ENCODE data around the gene EFNA4. TPM values are rescaled to one million over a fixed set of nuclear protein-coding genes. Genes with fewer than 3 reads are reported as not detected.

EFNA4 gene
- total RNA-seq, 1 donor from 2014 or later: 7.4 TPM

DNA sequence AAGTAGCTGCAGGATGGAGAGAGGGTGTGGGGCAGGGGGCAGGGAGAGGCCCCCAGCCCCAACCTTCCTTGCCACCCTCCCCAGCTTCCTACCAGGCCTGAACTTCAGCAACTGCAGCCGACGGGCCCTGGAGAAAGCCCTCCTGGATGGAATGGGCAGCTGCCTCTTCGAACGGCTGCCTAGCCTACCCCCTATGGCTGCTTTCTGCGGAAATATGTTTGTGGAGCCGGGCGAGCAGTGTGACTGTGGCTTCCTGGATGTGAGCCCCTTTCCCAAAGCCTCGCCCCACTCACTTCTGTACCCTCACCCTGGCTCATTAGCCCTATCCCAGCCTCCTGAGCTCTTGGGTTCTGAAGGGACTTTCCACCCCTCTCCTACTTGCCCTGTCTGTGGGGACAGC, 6.4 kb upstream of the EFNA4 start:
- TF ChIP-seq CTCF (IDR thresholded peaks at IDR 0.05): no peak
- H3K36me3 ChIP-seq: peaks cover 85% of the 10 kb centered on the region
- DNase-seq (no peak), ATAC-seq (no peak)
- H3K9me3 ChIP-seq: no peaks in the 10 kb centered on the region
- H3K27ac ChIP-seq: no peak overlapping the region
- H3K4me3 ChIP-seq: no peak overlapping the region
- no peaks in the 10 kb centered on the region for H3K27me3 ChIP-seq (ENCODE audit: low read depth)
- intact Hi-C loops (cut with DNase I): no loop called here
- H3K4me1 ChIP-seq: peaks cover 23% of the 10 kb centered on the region

DNA sequence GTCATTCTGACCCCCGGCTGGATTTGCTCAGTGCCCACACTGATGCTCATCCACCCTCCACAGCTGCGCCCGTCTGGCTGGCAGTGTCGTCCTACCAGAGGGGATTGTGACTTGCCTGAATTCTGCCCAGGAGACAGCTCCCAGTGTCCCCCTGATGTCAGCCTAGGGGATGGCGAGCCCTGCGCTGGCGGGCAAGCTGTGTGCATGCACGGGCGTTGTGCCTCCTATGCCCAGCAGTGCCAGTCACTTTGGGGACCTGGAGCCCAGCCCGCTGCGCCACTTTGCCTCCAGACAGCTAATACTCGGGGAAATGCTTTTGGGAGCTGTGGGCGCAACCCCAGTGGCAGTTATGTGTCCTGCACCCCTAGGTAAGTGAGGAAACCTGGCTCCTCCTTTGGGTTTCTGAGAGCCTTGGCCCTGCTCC, 5.7 kb upstream of the EFNA4 start:
- intact Hi-C loops (cut with DNase I): no loop called here
- Histone ChIP-seq H3K4me3 (no peak overlapping the region), H3K27me3 (ENCODE audit: low read depth) (no peaks in the 10 kb centered on the region), H3K36me3 (peaks cover 87% of the 10 kb centered on the region), H3K4me1 (peaks cover 23% of the 10 kb centered on the region), H3K27ac (no peak overlapping the region), H3K9me3 (no peaks in the 10 kb centered on the region)
- DNase-seq (no peak), ATAC-seq (no peak)
- TF ChIP-seq CTCF (IDR thresholded peaks at IDR 0.05): no peak

DNA sequence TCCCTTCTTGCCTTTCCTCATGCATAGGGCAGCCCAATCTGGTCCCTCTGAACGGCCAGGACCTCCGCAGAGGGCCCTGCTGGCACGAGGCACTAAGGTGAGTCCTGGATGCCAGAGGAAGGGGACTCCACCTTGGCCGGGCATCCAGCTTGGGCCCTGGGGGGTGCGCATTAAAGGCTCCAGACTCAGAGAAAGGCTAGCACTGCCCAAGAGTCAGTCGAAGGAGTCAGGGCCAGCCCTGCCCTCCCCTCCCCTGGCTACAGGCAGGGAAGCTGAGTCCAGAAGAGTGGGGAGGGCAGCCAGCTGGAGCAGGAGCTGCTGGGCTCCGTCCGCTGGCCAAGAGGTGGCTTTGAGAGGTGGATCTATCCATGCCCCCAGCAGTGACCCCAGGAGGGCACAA, 2.8 kb upstream of the EFNA4 start:
- no peak overlapping the region for H3K4me3 ChIP-seq
- H3K27ac ChIP-seq: no peak overlapping the region
- H3K9me3 ChIP-seq: no peaks in the 10 kb centered on the region
- DNase-seq (no peak), ATAC-seq (no peak)
- peaks cover 61% of the 10 kb centered on the region for H3K36me3 ChIP-seq
- no peak for TF ChIP-seq CTCF (IDR thresholded peaks at IDR 0.05)
- no peaks in the 10 kb centered on the region for H3K27me3 ChIP-seq (ENCODE audit: low read depth)
- H3K4me1 ChIP-seq: peaks cover 32% of the 10 kb centered on the region
- intact Hi-C loops (cut with DNase I): no loop called here

GRCh38 chr1:155061381-155062150, 2.0 kb upstream of the EFNA4 start:
- peak; percentile 99 for TF ChIP-seq CTCF (IDR thresholded peaks at IDR 0.05)
- Histone ChIP-seq H3K4me1 (peaks cover 32% of the 10 kb centered on the region), H3K27ac (no peak overlapping the region), H3K4me3 (no peak overlapping the region), H3K27me3 (ENCODE audit: low read depth) (no peaks in the 10 kb centered on the region), H3K36me3 (peaks cover 53% of the 10 kb centered on the region), H3K9me3 (no peaks in the 10 kb centered on the region)
- intact Hi-C loops (cut with DNase I): no loop called here
- ATAC-seq (peak; percentile 65 to 77), DNase-seq (peak; percentile 88)

GRCh38 chr1:155062151-155062686, 1.3 kb upstream of the EFNA4 start:
- DNase-seq (no peak), ATAC-seq (peak; percentile 0 to 1)
- intact Hi-C loops (cut with DNase I): no loop called here
- no peak for TF ChIP-seq CTCF (IDR thresholded peaks at IDR 0.05)
- H3K4me1 ChIP-seq: peaks cover 32% of the 10 kb centered on the region
- no peaks in the 10 kb centered on the region for H3K27me3 ChIP-seq (ENCODE audit: low read depth)
- H3K4me3 ChIP-seq: peak overlapping the region; percentile 13
- H3K36me3 ChIP-seq: peaks cover 46% of the 10 kb centered on the region
- no peaks in the 10 kb centered on the region for H3K9me3 ChIP-seq
- no peak overlapping the region for H3K27ac ChIP-seq
